CD14-positive monocyte (primary cell): ENCODE results near the gene SMIM28. TPM values are rescaled to one million over a fixed set of nuclear protein-coding genes. Genes with fewer than 3 reads are reported as not detected.

Experiments
- DNase-seq, 3 donors: peaks; one replicate each; pipeline ENCODE4 v3.0.0-alpha.2; 2011 to 2022
- H2AFZ ChIP-seq: 2 replicates; pipeline ENCODE4 v1.6.0; 2012; ENCODE audit warnings: mild to moderate bottlenecking, low read depth, low read length, inconsistent platforms; ENCODE audit not compliant: insufficient read depth, poor library complexity, severe bottlenecking
- H3K27ac ChIP-seq, 2 donors: 1 replicate in 1 of 2; 2 replicates in 1 of 2; pipeline ENCODE4 v1.5.1; 2012 to 2013; ENCODE audit warnings: low read length in 2 of 2, control low read depth in 1 of 2, inconsistent platforms in 1 of 2, low read depth in 1 of 2, mild to moderate bottlenecking in 1 of 2
- H3K27me3 ChIP-seq, 2 donors: one replicate each; pipeline versions ENCODE4 v1.6.0 to v1.6.1; 2011 to 2013; ENCODE audit warnings: low read length in 2 of 2; ENCODE audit not compliant: control insufficient read depth in 2 of 2, insufficient read depth in 2 of 2
- H3K36me3 ChIP-seq, 2 donors: replicated peaks in 1 of 2; 1 replicate in 1 of 2; 2 replicates in 1 of 2; pipeline versions ENCODE4 v1.5.1 to v1.6.1; 2012 to 2013; ENCODE audit warnings: low read length in 2 of 2, control low read depth in 1 of 2, inconsistent platforms in 1 of 2, mild to moderate bottlenecking in 1 of 2; ENCODE audit not compliant: insufficient read depth in 2 of 2, control insufficient read depth in 1 of 2
- H3K4me1 ChIP-seq, 2 donors: 1 replicate in 1 of 2; 2 replicates in 1 of 2; pipeline versions ENCODE4 v1.5.1 to v1.6.1; 2012 to 2013; ENCODE audit warnings: low read length in 2 of 2, control low read depth in 1 of 2, inconsistent platforms in 1 of 2, mild to moderate bottlenecking in 1 of 2, moderate library complexity in 1 of 2; ENCODE audit not compliant: insufficient read depth in 2 of 2, control insufficient read depth in 1 of 2
- H3K4me2 ChIP-seq: replicated peaks from 2 replicates; pipeline ENCODE3; 2012; ENCODE audit warnings: low read length, moderate library complexity, mild to moderate bottlenecking; ENCODE audit not compliant: poor library complexity, severe bottlenecking; ENCODE audit errors: extremely low read depth
- H3K4me3 ChIP-seq, 3 experiments: fragments of 200-600 bp in 1 of 3; sonication (generic) in 1 of 3; replicated peaks in 1 of 3; 1 replicate in 2 of 3; 2 replicates in 1 of 3; pipeline ENCODE4 v1.5.1; 2011 to 2013; ENCODE audit warnings: low read length in 3 of 3, mild to moderate bottlenecking in 3 of 3, control low read depth in 2 of 3, low read depth in 2 of 3, inconsistent platforms in 1 of 3, moderate library complexity in 1 of 3
- H3K79me2 ChIP-seq: 2 replicates; pipeline ENCODE4 v1.6.0; 2012; ENCODE audit warnings: mild to moderate bottlenecking, control low read depth, inconsistent platforms, low read length, moderate library complexity; ENCODE audit not compliant: insufficient read depth
- H3K9ac ChIP-seq: 2 replicates; pipeline ENCODE4 v1.6.0; 2017; ENCODE audit warnings: low read length, mild to moderate bottlenecking; ENCODE audit not compliant: insufficient read depth, poor library complexity, severe bottlenecking
- H3K9me3 ChIP-seq, 2 donors: replicated peaks in 1 of 2; 1 replicate in 1 of 2; 2 replicates in 1 of 2; pipeline versions ENCODE4 v1.5.1 to v1.6.1; 2012 to 2013; ENCODE audit warnings: low read length in 2 of 2, control low read depth in 1 of 2; ENCODE audit not compliant: control insufficient read depth in 1 of 2, insufficient read depth in 1 of 2
- H4K20me1 ChIP-seq: 2 replicates; pipeline ENCODE4 v1.6.0; 2012; ENCODE audit warnings: mild to moderate bottlenecking, low read length, control low read depth, moderate library complexity; ENCODE audit not compliant: insufficient read depth
- H3K27ac Mint-ChIP-seq, 7 donors: one replicate each; pipeline ENCODE4 v1.8.0; 2020; ENCODE audit warnings: mild to moderate bottlenecking in 7 of 7, mixed read lengths in 7 of 7, moderate library complexity in 6 of 7, inconsistent platforms in 2 of 7
- H3K27me3 Mint-ChIP-seq, 3 donors: one replicate each; pipeline ENCODE4 v1.8.0; 2021 to 2022; ENCODE audit warnings: low read depth in 3 of 3, mild to moderate bottlenecking in 3 of 3, mixed read lengths in 3 of 3, moderate library complexity in 3 of 3, inconsistent platforms in 1 of 3
- H3K36me3 Mint-ChIP-seq, 2 donors: one replicate each; pipeline ENCODE4 v1.8.0; 2020; ENCODE audit warnings: mixed read lengths in 2 of 2, inconsistent platforms in 1 of 2, mild to moderate bottlenecking in 1 of 2
- H3K4me1 Mint-ChIP-seq: one replicate; pipeline ENCODE4 v1.8.0; 2020; ENCODE audit warnings: mild to moderate bottlenecking, mixed read lengths
- H3K4me3 Mint-ChIP-seq, 2 donors: one replicate each; pipeline ENCODE4 v1.8.0; 2020; ENCODE audit warnings: mild to moderate bottlenecking in 2 of 2, mixed read lengths in 2 of 2, moderate library complexity in 1 of 2
- H3K9me3 Mint-ChIP-seq, 7 donors: one replicate each; pipeline ENCODE4 v1.8.0; 2020 to 2022; ENCODE audit warnings: mixed read lengths in 7 of 7, mild to moderate bottlenecking in 6 of 7, moderate library complexity in 6 of 7, inconsistent platforms in 2 of 7
- CTCF ChIP-seq: fragments of 200-600 bp; IDR thresholded peaks from one replicate; pipeline ENCODE4 v1.8.0; 2022; ENCODE audit warnings: antibody characterized with exemption, mild to moderate bottlenecking
- WGBS: methylation state at CpG from one replicate; pipeline ENCODE4 v1.1.5; 2013; ENCODE audit warnings: missing lambda C conversion rate; ENCODE audit not compliant: insufficient coverage; 5-methylcytosine and 5-hydroxymethylcytosine counted together
- intact Hi-C, 2 donors: fragments of 100-400 bp; cut with micrococcal nuclease; formaldehyde crosslinking; loops; one replicate each; pipeline versions ENCODE4 v1.15.0 to v1.15.1; 2023
- polyA plus RNA-seq, 3 donors: library from polyadenylated mRNA; depleted of rRNA in 1 of 3; unstranded in 2 of 3; stranded (reverse) in 1 of 3; fragments of 300-500 nt in 2 of 3; fragments of >200 nt in 1 of 3; fragmentation: Illumina TruSeq in 2 of 3; gene quantifications; 1 replicate in 2 of 3; 2 replicates in 1 of 3; pipeline ENCODE4 v1.2.3, GENCODE V29; 2012 to 2021

Gene SMIM28
- polyA plus RNA-seq, 3 donors, result not detected

DNA sequence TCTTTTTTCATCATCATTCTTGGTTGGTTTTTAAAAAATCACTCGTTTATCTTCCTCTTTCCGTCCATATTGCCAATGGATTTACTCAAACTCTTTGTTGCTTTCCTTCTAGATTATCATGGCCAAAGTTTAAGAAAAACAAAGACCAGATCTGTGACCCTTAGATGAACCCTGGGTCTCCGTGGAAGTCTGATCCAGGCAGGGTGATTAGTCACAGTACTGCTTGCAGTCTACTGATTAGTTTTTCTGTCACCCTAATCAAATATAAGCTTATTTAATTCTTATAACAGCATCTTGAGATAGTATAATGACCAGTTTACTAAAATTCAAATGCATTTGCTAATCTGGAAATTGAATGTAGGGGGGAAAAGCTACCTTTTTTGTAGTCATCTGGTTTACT lies 6.0 kb upstream of the SMIM28 start:
- Mint-ChIP-seq H3K27ac (no peak overlapping the region), H3K4me3 (no peak overlapping the region), H3K27me3 (peaks cover 0 to 3% (median 3%) of the 10 kb centered on the region in 3 donors), H3K36me3 (no peaks in the 10 kb centered on the region), H3K9me3 (peaks cover 0 to 7% (median 6%) of the 10 kb centered on the region in 7 donors), H3K4me1 (peaks cover 16% of the 10 kb centered on the region)
- no peak for DNase-seq
- no peaks in the 10 kb centered on the region for H3K9me3 ChIP-seq
- no peaks in the 10 kb centered on the region for H3K36me3 ChIP-seq
- H4K20me1 ChIP-seq, result no peaks in the 10 kb centered on the region
- H3K79me2 ChIP-seq, result no peaks in the 10 kb centered on the region
- H3K27me3 ChIP-seq, result no peaks in the 10 kb centered on the region
- H3K27ac ChIP-seq, result no peak overlapping the region
- intact Hi-C loops, result no loop called here
- peaks cover 3 to 15% of the 10 kb centered on the region in 2 donors for H3K4me1 ChIP-seq
- H2AFZ ChIP-seq, result no peak overlapping the region
- H3K4me3 ChIP-seq, result no peak overlapping the region
- H3K4me2 ChIP-seq, result no peak overlapping the region
- H3K9ac ChIP-seq, result no peak overlapping the region
- WGBS, result no CpG with 5 or more reads among the region's 3 CpGs
- TF ChIP-seq CTCF, result no peak

DNA sequence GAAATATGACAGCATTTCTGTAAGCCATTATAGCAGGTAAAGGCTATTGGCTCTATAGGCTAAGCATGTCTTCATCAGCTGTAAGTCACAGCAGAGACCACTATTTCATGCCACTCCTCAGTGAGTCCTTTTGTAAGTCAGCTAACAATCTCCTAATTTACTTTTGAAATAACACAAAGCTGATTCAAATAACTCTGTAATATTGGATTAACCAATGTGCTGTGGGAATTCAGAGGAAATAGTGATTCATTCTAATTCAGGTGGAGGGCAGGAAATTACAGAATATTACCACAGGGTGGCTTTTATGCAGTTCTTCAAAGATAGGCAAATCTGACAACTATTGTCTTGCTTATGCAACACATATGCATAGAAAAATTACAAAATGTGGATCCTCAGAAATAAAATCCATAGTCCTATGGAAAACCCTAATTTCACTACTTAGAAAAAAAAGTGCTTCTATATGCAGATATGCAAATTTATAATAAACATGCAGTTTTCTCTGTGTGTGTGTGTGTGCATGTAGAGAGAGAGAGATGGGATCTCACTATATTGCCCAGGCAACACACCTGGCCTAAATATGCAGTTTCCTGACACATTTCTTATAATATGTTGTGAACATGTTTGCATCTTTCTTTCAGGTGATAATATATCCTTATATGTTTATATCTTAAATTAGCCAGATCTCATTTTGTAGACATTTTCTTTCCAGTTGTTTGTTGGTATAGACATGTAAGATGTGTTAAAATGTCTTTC lies 4.8 kb upstream of the SMIM28 start:
- Histone ChIP-seq H3K4me2 (no peak overlapping the region), H3K79me2 (no peaks in the 10 kb centered on the region), H2AFZ (no peak overlapping the region), H3K9ac (no peak overlapping the region), H3K4me1 (peaks cover 3 to 15% of the 10 kb centered on the region in 2 donors), H3K27ac (no peak overlapping the region), H3K36me3 (no peaks in the 10 kb centered on the region), H3K4me3 (no peak overlapping the region), H3K9me3 (no peaks in the 10 kb centered on the region), H3K27me3 (no peaks in the 10 kb centered on the region), H4K20me1 (no peaks in the 10 kb centered on the region)
- intact Hi-C loops, result no loop called here
- no peaks in the 10 kb centered on the region for H3K36me3 Mint-ChIP-seq
- TF ChIP-seq CTCF, result peak; percentile 16
- H3K27ac Mint-ChIP-seq, result no peak overlapping the region
- DNase-seq, result peak; percentile 1 to 55 (median 26)
- H3K4me1 Mint-ChIP-seq, result peaks cover 16% of the 10 kb centered on the region
- peaks cover 0 to 1% (median 0%) of the 10 kb centered on the region in 7 donors for H3K9me3 Mint-ChIP-seq
- H3K4me3 Mint-ChIP-seq, result no peak overlapping the region
- H3K27me3 Mint-ChIP-seq, result peaks cover 0 to 2% (median 0%) of the 10 kb centered on the region in 3 donors
